Measurements from ENCODE around the gene KRTAP16-1.

Gene KRTAP16-1

GRCh38 chr17:41324180-41325075 lies 15.3 kb upstream of the KRTAP16-1 start:
- peak; percentile 11 for TF ChIP-seq CTCF (IDR thresholded peaks at IDR 0.05; ENCODE audit: low read length, missing control alignments)
- peak; percentile 3 for DNase-seq (ENCODE audit: low read depth)

GRCh38 chr17:41322903-41323895 lies 14.1 kb upstream of the KRTAP16-1 start:
- H3K4me3 ChIP-seq (replicated peaks; ENCODE audit: low read depth, low read length) = no peak overlapping the region
- TF ChIP-seq CTCF (IDR thresholded peaks at IDR 0.05; ENCODE audit: low read length, missing control alignments) = no peak
- no peak for DNase-seq (ENCODE audit: low read depth)

More at GRCh38 chr17:41324180-41325075, 15.3 kb upstream of the KRTAP16-1 start:
- H3K4me3 ChIP-seq (replicated peaks; ENCODE audit: low read depth, low read length) = no peak overlapping the region

- DNase-seq (ENCODE audit: low read depth) = peak; percentile 70
- peak; percentile 84 for TF ChIP-seq CTCF (IDR thresholded peaks at IDR 0.05; ENCODE audit: low read length, missing control alignments)
- no peak overlapping the region for H3K4me3 ChIP-seq (replicated peaks; ENCODE audit: low read depth, low read length)
These were observed 13.2 kb upstream of the KRTAP16-1 start for GRCh38 chr17:41322094-41322902.

- no peak for DNase-seq (ENCODE audit: low read depth)
- no peak overlapping the region for H3K4me3 ChIP-seq (replicated peaks; ENCODE audit: low read depth, low read length)
- no peak for TF ChIP-seq CTCF (IDR thresholded peaks at IDR 0.05; ENCODE audit: low read length, missing control alignments)
These were observed 9.1 kb upstream of the KRTAP16-1 start for GRCh38 chr17:41318231-41318630.

- no peak for DNase-seq (ENCODE audit: low read depth)
- no peak for TF ChIP-seq CTCF (IDR thresholded peaks at IDR 0.05; ENCODE audit: low read length, missing control alignments)
These were observed 6.8 kb upstream of the KRTAP16-1 start for GRCh38 chr17:41315814-41316445.

More at GRCh38 chr17:41315814-41316445, 6.8 kb upstream of the KRTAP16-1 start:
- no peak overlapping the region for H3K4me3 ChIP-seq (replicated peaks; ENCODE audit: low read depth, low read length)
